SU-DHL-6 (cell line): ENCODE data around the gene NPAS3.

Experiments
- H2AFZ ChIP-seq: fragments of 200-600 bp; sonication (generic); 2 replicates; pipeline ENCODE4 v1.6.1; 2014; ENCODE audit warnings: low read depth, mild to moderate bottlenecking, moderate library complexity, mixed read lengths, antibody characterized with exemption, low read length; ENCODE audit not compliant: severe bottlenecking
- H3F3A ChIP-seq: fragments of 200-600 bp; shearing (Covaris generic); 2 replicates; pipeline ENCODE4 v1.6.0; 2016; ENCODE audit warnings: antibody characterized with exemption, mild to moderate bottlenecking; ENCODE audit not compliant: insufficient read depth
- H3K27ac ChIP-seq: fragments of 200-600 bp; sonication (generic); 2 replicates; pipeline ENCODE4 v1.5.1; 2016; ENCODE audit warnings: low read depth, mild to moderate bottlenecking, low read length, moderate library complexity, mixed read lengths
- H3K27me3 ChIP-seq: fragments of 200-600 bp; sonication (generic), shearing (Covaris generic); 2 replicates; pipeline ENCODE4 v1.6.0; 2014; ENCODE audit warnings: mild to moderate bottlenecking, low read length
- H3K36me3 ChIP-seq: fragments of 200-600 bp; sonication (generic); 2 replicates; pipeline ENCODE4 v1.6.1; 2014; ENCODE audit warnings: mild to moderate bottlenecking, low read length, mixed read lengths
- H3K4me2 ChIP-seq: fragments of 300-600, 200-600 bp; shearing (Covaris generic), sonication (generic); 2 replicates; pipeline ENCODE4 v1.6.0; 2014; ENCODE audit warnings: low read length, low read depth, mild to moderate bottlenecking; ENCODE audit not compliant: poor library complexity, severe bottlenecking
- H3K4me3 ChIP-seq: fragments of 200-600 bp; sonication (generic); 2 replicates; pipeline ENCODE4 v1.5.1; 2014; ENCODE audit warnings: antibody characterized with exemption, low read length, mild to moderate bottlenecking, mixed read lengths; ENCODE audit not compliant: insufficient read depth, poor library complexity, severe bottlenecking
- H3K79me2 ChIP-seq: fragments of 200-600 bp; sonication (generic); 2 replicates; pipeline ENCODE4 v1.6.1; 2014; ENCODE audit warnings: mild to moderate bottlenecking, low read length, moderate library complexity; ENCODE audit not compliant: insufficient read depth
- H3K9ac ChIP-seq: fragments of 200-600 bp; sonication (generic); 2 replicates; pipeline ENCODE4 v1.7.0; 2014; ENCODE audit warnings: mild to moderate bottlenecking, low read length
- H3K9me2 ChIP-seq: fragments of 200-600 bp; sonication (generic); replicated peaks from 2 replicates; pipeline ENCODE4 v1.6.1; 2014; ENCODE audit warnings: low read length; ENCODE audit not compliant: insufficient read depth
- H3K9me3 ChIP-seq: fragments of 200-600 bp; sonication (generic); 2 replicates; pipeline ENCODE4 v1.6.1; 2014; ENCODE audit warnings: low read length, mixed read lengths; ENCODE audit not compliant: insufficient read depth
- H4K20me1 ChIP-seq: fragments of 200-600 bp; sonication (generic); 2 replicates; pipeline ENCODE4 v1.6.1; 2014; ENCODE audit warnings: low read depth, mild to moderate bottlenecking, antibody characterized with exemption, low read length, moderate library complexity, mixed read lengths
- CTCF ChIP-seq: fragments of 200-600 bp; sonication (generic); IDR thresholded peaks from one replicate; pipeline ENCODE4 v1.5.1; 2017; ENCODE audit warnings: antibody characterized with exemption, mild to moderate bottlenecking, low read length, moderate library complexity; ENCODE audit not compliant: insufficient read depth, poor library complexity, severe bottlenecking
- EZH2phosphoT487 ChIP-seq: fragments of 200-600 bp; sonication (generic), shearing (Covaris generic); conservative IDR thresholded peaks from 2 replicates; pipeline ENCODE4 v1.6.1; 2018; ENCODE audit warnings: mild to moderate bottlenecking, antibody characterized with exemption, low read length, moderate library complexity, mixed read lengths

Gene NPAS3

DNA sequence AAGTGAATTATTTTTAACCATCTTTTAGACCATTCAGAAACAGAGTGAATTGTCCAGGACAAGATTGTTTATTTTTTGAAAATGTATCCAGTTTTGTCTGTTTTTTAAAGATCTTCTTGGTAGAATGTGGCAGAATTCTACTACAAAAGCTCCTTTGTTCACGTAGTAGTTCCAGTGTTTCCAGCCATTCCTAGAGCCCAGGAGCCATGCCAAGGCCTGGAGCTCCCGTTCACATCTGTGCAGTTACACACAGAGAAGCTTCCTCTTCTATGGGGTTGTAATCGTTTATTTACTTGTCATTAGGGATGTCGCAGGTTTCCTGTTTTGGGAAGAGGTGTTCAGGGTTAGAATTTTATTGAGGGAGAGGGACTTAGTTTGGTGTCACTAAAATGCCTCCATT lies 409.8 kb downstream of the NPAS3 start:
- TF ChIP-seq CTCF: no peak
- TF ChIP-seq EZH2phosphoT487: no peak
- no peak overlapping the region for H3K27ac ChIP-seq

GRCh38 chr14:33349871-33350270 lies 411.2 kb downstream of the NPAS3 start:
- H4K20me1 ChIP-seq: no peaks in the 10 kb centered on the region
- H2AFZ ChIP-seq: no peak overlapping the region
- no peak overlapping the region for H3K4me2 ChIP-seq
- no peak overlapping the region for H3K9ac ChIP-seq
- H3K27me3 ChIP-seq: no peaks in the 10 kb centered on the region
- no peaks in the 10 kb centered on the region for H3K36me3 ChIP-seq
- no peaks in the 10 kb centered on the region for H3K9me3 ChIP-seq
- H3K4me3 ChIP-seq: no peak overlapping the region
- H3K27ac ChIP-seq: no peak overlapping the region
- H3F3A ChIP-seq: no peaks in the 10 kb centered on the region
- no peak for TF ChIP-seq CTCF
- TF ChIP-seq EZH2phosphoT487: no peak
- H3K9me2 ChIP-seq: no peaks in the 10 kb centered on the region
- H3K79me2 ChIP-seq: no peaks in the 10 kb centered on the region

More for the DNA sequence above, 409.8 kb downstream of the NPAS3 start:
- Histone ChIP-seq H3K9ac (no peak overlapping the region), H3K9me2 (no peaks in the 10 kb centered on the region), H2AFZ (no peak overlapping the region), H3K4me2 (no peak overlapping the region), H3K4me3 (no peak overlapping the region), H3F3A (no peaks in the 10 kb centered on the region), H3K36me3 (no peaks in the 10 kb centered on the region), H3K79me2 (no peaks in the 10 kb centered on the region), H4K20me1 (no peaks in the 10 kb centered on the region), H3K9me3 (no peaks in the 10 kb centered on the region), H3K27me3 (no peaks in the 10 kb centered on the region)

GRCh38 chr14:33350366-33350990 lies 411.8 kb downstream of the NPAS3 start:
- H2AFZ ChIP-seq: no peak overlapping the region
- H3K9ac ChIP-seq: no peak overlapping the region
- H3K27ac ChIP-seq: no peak overlapping the region
- H3K36me3 ChIP-seq: no peaks in the 10 kb centered on the region
- no peak overlapping the region for H3K4me2 ChIP-seq
- H3K79me2 ChIP-seq: no peaks in the 10 kb centered on the region
- no peaks in the 10 kb centered on the region for H4K20me1 ChIP-seq
- H3F3A ChIP-seq: no peaks in the 10 kb centered on the region
- no peaks in the 10 kb centered on the region for H3K9me3 ChIP-seq
- TF ChIP-seq CTCF: no peak
- no peak for TF ChIP-seq EZH2phosphoT487
- H3K9me2 ChIP-seq: no peaks in the 10 kb centered on the region
- H3K4me3 ChIP-seq: no peak overlapping the region
- H3K27me3 ChIP-seq: no peaks in the 10 kb centered on the region
